ENCODE data around the gene DTX2.
"Not testable (repeated sequence)": the region's sequence is repeated elsewhere in the genome, so short reads cannot be mapped to it uniquely, and the experiment has no call there.

DTX2 gene

GRCh38 chr7:76513817-76514799, 52.6 kb downstream of the DTX2 start:
- DNase-seq = no peak

- DNase-seq = no peak
Measured at GRCh38 chr7:76514926-76515771, 53.6 kb downstream of the DTX2 start.

GRCh38 chr7:76515999-76516443, 54.5 kb downstream of the DTX2 start:
- DNase-seq = peak; percentile 36

GRCh38 chr7:76516932-76517331, 55.4 kb downstream of the DTX2 start:
- DNase-seq = not testable (repeated sequence)

- DNase-seq = not testable (repeated sequence)
Measured at GRCh38 chr7:76526183-76526582, 64.7 kb downstream of the DTX2 start.

GRCh38 chr7:76531643-76532042, 70.1 kb downstream of the DTX2 start:
- DNase-seq = not testable (repeated sequence)

GRCh38 chr7:76543197-76543596, 81.7 kb downstream of the DTX2 start, which contains the start of gene SPDYE16:
Gene SPDYE16 (minus strand): TSS chr7:76543297. CDS start chr7:76541459, 1,838 bp downstream.
- DNase-seq = not testable (repeated sequence)

- peak; percentile 90 for DNase-seq
Measured at GRCh38 chr7:76549025-76549854, 87.7 kb downstream of the DTX2 start.

- DNase-seq = not testable (repeated sequence)
Measured at GRCh38 chr7:76549855-76550248, 88.3 kb downstream of the DTX2 start.

- DNase-seq = not testable (repeated sequence)
Measured at GRCh38 chr7:76551992-76552391, 90.5 kb downstream of the DTX2 start.

Measured in CD4-positive, alpha-beta T cell treated with Interleukin-21 for 1 hour (primary cell).